ENCODE data around the gene B4GALNT4.
"Not testable (repeated sequence)": the region's sequence is repeated elsewhere in the genome, so short reads cannot be mapped to it uniquely, and the experiment has no call there.

B4GALNT4 gene, protein sequence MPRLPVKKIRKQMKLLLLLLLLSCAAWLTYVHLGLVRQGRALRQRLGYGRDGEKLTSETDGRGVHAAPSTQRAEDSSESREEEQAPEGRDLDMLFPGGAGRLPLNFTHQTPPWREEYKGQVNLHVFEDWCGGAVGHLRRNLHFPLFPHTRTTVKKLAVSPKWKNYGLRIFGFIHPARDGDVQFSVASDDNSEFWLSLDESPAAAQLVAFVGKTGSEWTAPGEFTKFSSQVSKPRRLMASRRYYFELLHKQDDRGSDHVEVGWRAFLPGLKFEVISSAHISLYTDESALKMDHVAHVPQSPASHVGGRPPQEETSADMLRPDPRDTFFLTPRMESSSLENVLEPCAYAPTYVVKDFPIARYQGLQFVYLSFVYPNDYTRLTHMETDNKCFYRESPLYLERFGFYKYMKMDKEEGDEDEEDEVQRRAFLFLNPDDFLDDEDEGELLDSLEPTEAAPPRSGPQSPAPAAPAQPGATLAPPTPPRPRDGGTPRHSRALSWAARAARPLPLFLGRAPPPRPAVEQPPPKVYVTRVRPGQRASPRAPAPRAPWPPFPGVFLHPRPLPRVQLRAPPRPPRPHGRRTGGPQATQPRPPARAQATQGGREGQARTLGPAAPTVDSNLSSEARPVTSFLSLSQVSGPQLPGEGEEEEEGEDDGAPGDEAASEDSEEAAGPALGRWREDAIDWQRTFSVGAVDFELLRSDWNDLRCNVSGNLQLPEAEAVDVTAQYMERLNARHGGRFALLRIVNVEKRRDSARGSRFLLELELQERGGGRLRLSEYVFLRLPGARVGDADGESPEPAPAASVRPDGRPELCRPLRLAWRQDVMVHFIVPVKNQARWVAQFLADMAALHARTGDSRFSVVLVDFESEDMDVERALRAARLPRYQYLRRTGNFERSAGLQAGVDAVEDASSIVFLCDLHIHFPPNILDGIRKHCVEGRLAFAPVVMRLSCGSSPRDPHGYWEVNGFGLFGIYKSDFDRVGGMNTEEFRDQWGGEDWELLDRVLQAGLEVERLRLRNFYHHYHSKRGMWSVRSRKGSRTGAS

DNA sequence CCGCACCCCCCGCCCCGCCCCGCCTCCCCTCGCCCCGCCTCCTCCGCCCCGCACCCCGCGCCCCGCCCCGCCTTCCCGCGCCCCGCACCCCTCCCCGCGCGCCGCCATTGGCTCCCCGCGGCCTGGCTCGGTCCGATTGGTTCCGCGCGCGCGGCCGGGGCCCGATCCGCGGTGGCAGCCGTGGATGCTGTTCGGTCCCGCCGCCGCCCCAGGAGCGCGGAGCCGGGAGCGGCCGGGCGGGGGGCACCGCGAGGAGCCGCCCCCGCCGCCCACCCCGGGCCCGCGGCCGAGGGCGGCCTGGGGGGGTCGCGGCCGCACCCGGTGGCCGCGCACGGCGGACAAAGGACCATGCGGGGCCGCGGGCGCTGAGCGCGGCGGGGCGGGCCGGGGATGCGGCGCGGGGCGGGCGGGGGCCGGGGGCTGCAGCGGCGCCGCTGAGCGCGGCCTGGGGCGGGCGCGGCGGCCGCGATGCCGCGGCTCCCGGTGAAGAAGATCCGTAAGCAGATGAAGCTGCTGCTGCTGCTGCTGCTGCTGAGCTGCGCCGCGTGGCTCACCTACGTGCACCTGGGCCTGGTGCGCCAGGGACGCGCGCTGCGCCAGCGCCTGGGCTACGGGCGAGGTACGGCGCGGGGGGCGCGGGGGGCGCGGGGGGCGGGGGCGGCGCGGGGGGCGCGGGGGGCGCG, at the start of gene B4GALNT4:
B4GALNT4 (plus strand) TSS at position 164 of the 683 bp plus-strand sequence; CDS start at position 469, 305 bp downstream.
- TF ChIP-seq, protein P1, sequence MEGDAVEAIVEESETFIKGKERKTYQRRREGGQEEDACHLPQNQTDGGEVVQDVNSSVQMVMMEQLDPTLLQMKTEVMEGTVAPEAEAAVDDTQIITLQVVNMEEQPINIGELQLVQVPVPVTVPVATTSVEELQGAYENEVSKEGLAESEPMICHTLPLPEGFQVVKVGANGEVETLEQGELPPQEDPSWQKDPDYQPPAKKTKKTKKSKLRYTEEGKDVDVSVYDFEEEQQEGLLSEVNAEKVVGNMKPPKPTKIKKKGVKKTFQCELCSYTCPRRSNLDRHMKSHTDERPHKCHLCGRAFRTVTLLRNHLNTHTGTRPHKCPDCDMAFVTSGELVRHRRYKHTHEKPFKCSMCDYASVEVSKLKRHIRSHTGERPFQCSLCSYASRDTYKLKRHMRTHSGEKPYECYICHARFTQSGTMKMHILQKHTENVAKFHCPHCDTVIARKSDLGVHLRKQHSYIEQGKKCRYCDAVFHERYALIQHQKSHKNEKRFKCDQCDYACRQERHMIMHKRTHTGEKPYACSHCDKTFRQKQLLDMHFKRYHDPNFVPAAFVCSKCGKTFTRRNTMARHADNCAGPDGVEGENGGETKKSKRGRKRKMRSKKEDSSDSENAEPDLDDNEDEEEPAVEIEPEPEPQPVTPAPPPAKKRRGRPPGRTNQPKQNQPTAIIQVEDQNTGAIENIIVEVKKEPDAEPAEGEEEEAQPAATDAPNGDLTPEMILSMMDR (IDR thresholded peaks at IDR 0.05; ENCODE audit: low read depth, low read length, missing control alignments), result no peak
- H3K4me3 ChIP-seq (replicated peaks; ENCODE audit: low read depth, low read length), result peak within 1 kb of the TSS; percentile 56
- DNase-seq (ENCODE audit: extremely low read depth, low read depth), result no peak

DNA sequence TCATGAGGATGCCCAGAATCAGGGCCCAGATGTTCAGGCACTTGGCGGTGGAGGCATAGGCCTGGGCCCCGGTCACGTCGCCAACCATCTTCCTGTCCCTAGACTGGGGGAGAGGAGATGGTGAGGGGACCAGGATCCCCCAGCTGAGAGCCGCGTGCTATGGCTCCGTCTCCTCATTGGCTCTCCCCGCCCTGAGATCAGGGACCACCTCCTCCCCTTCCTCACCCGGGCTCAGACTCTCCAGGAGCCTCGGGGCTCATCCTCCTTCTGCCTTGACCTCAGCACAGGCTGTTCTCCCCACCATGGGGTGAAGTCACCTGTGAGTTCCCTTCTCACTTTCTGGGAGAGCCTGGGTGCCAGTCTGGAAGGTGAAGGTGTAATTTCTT, 49.4 kb upstream of the B4GALNT4 start:
- H3K4me3 ChIP-seq (replicated peaks; ENCODE audit: low read depth, low read length), result peak overlapping the region; percentile 80

DNA sequence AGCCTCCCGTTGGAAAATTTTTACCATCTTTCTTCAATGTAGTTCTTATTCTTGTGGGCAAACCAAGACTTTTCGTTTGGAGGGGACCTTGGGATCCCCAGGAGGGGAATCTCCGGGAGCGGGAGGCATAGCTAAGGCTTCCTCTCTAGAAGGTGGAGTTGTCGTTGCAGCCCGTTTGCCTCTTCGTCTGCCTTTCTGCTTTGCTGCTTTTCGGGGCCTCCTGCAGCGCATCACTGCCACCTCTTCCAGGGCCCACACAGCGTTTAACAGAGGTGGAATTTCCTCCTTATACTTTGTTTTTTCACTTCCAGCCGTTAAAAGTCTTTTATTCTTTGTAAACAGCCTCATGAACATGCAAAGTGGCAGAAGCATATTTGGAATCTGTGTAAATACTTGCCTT, 45.1 kb upstream of the B4GALNT4 start:
- H3K4me3 ChIP-seq (replicated peaks; ENCODE audit: low read depth, low read length), result no peak overlapping the region
- no peak for DNase-seq (ENCODE audit: extremely low read depth, low read depth)
- TF ChIP-seq, protein P1 (IDR thresholded peaks at IDR 0.05; ENCODE audit: low read depth, low read length, missing control alignments), result no peak

More for the DNA sequence above, 49.4 kb upstream of the B4GALNT4 start:
- not testable (repeated sequence) for DNase-seq (ENCODE audit: extremely low read depth, low read depth)

DNA sequence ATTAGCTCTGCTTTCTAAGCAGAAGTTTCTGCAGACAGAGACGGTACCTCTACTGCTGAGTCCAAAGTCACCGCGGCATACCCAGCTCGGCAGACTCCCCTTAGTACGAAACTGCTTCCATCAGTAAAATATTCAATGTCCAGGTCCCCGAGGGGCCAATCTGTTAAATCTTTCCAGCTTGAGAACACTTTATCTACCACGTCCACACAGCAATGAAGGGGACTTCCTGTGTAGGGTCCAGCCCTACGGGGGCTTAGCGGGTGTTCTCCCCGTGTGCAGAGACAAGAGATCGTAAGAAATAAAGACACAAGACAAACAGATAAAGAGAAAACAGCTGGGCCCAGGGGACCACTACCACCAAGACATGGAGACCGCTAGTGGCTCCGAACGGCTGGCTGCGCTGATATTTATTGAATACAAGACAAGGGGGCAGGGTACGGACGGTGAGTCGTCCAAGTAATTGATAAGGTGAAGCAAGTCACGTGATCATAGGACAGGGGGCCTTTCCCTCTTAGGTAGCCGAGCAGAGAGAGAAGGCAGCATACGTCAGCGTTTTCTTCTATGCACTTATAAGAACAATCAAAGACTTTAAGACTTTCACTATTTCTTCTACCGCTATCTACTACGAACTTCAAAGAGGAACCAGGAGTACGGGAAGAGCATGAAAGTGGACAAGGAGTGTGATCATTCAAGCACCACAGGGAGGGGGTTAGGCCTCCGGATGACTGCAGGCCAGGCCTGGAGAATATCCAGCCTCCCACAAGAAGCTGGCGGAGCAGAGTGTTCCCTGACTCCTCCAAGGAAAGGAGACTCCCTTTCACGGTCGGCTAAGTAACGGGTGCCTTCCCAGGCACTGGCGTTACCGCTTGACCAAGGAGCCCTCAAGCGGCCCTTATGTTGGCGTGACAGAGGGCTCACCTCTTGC, 44.4 kb upstream of the B4GALNT4 start:
- not testable (repeated sequence) for H3K4me3 ChIP-seq (replicated peaks; ENCODE audit: low read depth, low read length); DNase-seq (ENCODE audit: extremely low read depth, low read depth)

DNA sequence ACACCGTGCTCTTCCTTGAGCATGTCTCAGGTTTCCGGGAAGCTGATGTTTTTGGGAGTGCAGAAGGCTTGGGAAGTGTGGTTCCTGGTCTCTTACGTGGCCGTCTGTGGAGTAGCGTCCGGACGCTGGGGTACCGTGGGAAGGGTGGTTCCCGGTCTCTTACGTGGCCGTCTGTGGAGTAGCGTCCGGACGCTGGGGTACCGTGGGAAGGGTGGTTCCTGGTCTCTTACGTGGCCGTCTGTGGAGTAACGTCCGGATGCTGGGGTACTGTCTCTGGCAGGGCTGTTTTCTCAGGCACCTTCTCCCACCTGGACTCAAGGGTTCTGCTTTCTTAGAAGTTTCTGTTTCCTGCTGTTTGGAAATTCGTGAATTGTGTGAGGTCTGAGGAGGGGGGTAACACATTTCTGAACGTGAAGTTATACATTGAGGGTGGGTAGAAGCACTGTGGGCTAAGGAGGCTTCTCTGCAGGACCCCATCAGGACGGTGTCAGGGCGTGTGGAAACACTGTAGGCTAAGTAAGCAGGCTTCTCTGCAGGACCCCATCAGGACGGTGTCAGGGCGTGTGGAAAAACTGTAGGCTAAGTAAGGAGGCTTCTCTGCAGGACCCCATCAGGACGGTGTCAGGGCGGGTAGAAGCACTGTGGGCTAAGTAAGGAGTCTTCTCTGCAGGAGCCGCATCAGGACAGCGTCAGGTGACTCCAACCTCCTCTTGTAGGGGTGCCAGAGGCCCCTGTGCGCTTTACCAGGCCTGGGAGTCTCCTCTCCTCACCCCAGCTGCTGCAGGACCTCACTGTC, 43.3 kb upstream of the B4GALNT4 start:
- no peak for DNase-seq (ENCODE audit: extremely low read depth, low read depth)
- TF ChIP-seq, protein P1 (IDR thresholded peaks at IDR 0.05; ENCODE audit: low read depth, low read length, missing control alignments), result no peak

DNA sequence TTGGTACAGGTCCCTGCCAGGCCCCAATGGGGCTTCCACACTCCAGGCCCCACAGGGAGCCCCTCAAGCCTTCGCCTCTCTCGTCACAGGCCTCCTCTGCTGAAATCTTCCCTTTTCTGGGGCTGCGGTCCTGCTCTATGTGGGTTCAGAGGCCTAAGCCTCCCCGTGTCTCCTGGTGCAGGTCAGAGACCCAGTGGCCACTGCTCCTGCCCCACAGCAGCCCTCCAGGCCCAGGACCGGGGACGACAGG, 42.8 kb upstream of the B4GALNT4 start:
- TF ChIP-seq, protein P1 (IDR thresholded peaks at IDR 0.05; ENCODE audit: low read depth, low read length, missing control alignments), result no peak
- H3K4me3 ChIP-seq (replicated peaks; ENCODE audit: low read depth, low read length), result no peak overlapping the region
- no peak for DNase-seq (ENCODE audit: extremely low read depth, low read depth)

More for the DNA sequence above, 43.3 kb upstream of the B4GALNT4 start:
- H3K4me3 ChIP-seq (replicated peaks; ENCODE audit: low read depth, low read length), result no peak overlapping the region
